GM21528 (cell line): ENCODE measurements around the gene CBLL1.
A peak's percentile ranks its signal among the peaks of the same experiment; 100 is the strongest.

Experiments
- ATAC-seq: cut with Tn5 transposase; IDR thresholded peaks from one replicate; pipeline ENCODE4 v1.9.1; 2021; ENCODE audit warnings: mild to moderate bottlenecking, moderate library complexity; ENCODE audit not compliant: unreplicated experiment, low FRiP score

Gene CBLL1

GRCh38 chr7:107742678-107743566 lies 1.0 kb upstream of the CBLL1 start:
- ATAC-seq, result peak; percentile 48

GRCh38 chr7:107744345-107744750 lies 406 bp downstream of the CBLL1 start:
- peak; percentile 43 for ATAC-seq

GRCh38 chr7:107746006-107746405 lies 2.1 kb downstream of the CBLL1 start:
- ATAC-seq, result no peak

- ATAC-seq, result no peak
These were observed 7.2 kb downstream of the CBLL1 start for GRCh38 chr7:107751113-107751512.

- no peak for ATAC-seq
These were observed 10.7 kb downstream of the CBLL1 start for GRCh38 chr7:107754642-107755041.

- ATAC-seq, result no peak
These were observed 14.7 kb downstream of the CBLL1 start for GRCh38 chr7:107758667-107759066.

GRCh38 chr7:107767391-107767790 lies 23.4 kb downstream of the CBLL1 start:
- ATAC-seq, result no peak

- no peak for ATAC-seq
These were observed 24.3 kb downstream of the CBLL1 start for GRCh38 chr7:107768263-107768662.

GRCh38 chr7:107773027-107773426 lies 29.1 kb downstream of the CBLL1 start:
- ATAC-seq, result no peak

GRCh38 chr7:107777702-107778101 lies 33.8 kb downstream of the CBLL1 start:
- ATAC-seq, result no peak

GRCh38 chr7:107778283-107778682 lies 34.3 kb downstream of the CBLL1 start:
- no peak for ATAC-seq

GRCh38 chr7:107779647-107780099 lies 35.7 kb downstream of the CBLL1 start:
- ATAC-seq, result no peak

GRCh38 chr7:107782374-107782773 lies 38.4 kb downstream of the CBLL1 start:
- no peak for ATAC-seq

- no peak for ATAC-seq
These were observed 39.7 kb downstream of the CBLL1 start for GRCh38 chr7:107783648-107784047.

- no peak for ATAC-seq
These were observed 41.2 kb downstream of the CBLL1 start for GRCh38 chr7:107785170-107785569.

GRCh38 chr7:107785926-107786325 lies 42.0 kb downstream of the CBLL1 start:
- ATAC-seq, result no peak

- no peak for ATAC-seq
These were observed 44.3 kb downstream of the CBLL1 start for GRCh38 chr7:107788216-107788615.

GRCh38 chr7:107788662-107789061 lies 44.7 kb downstream of the CBLL1 start:
- ATAC-seq, result no peak

GRCh38 chr7:107789647-107790046 lies 45.7 kb downstream of the CBLL1 start:
- ATAC-seq, result no peak

- no peak for ATAC-seq
These were observed 48.4 kb downstream of the CBLL1 start for GRCh38 chr7:107792364-107792763.

GRCh38 chr7:107799647-107800264 lies 55.8 kb downstream of the CBLL1 start:
- no peak for ATAC-seq
